Erythroblast (primary cell): Measurements from ENCODE around the gene ST3GAL4.

ENCODE experiments used
- GATA1 ChIP-seq: IDR thresholded peaks from 2 replicates; pipeline ENCODE4 v1.6.1; 2011; ENCODE audit warnings: low read depth, mild to moderate bottlenecking, control low read depth, low read length, moderate library complexity
- POLR2A ChIP-seq: IDR thresholded peaks from 2 replicates; pipeline ENCODE4 v1.6.1; 2011; ENCODE audit warnings: mild to moderate bottlenecking, low read length

- TF ChIP-seq POLR2A, result no peak
- no peak for TF ChIP-seq GATA1
These were observed 11.1 kb upstream of the ST3GAL4 start for GRCh38 chr11:126344141-126345080.
